PC-9 (cell line): ENCODE results near the gene ADCK2. TPM values are rescaled to one million over a fixed set of nuclear protein-coding genes. Genes with fewer than 3 reads are reported as not detected.
"Not testable (repeated sequence)": the region's sequence is repeated elsewhere in the genome, so short reads cannot be mapped to it uniquely, and the experiment has no call there.

Experiments used
- BruUV-seq: library from RNA; stranded (reverse); fragments of 400-500 nt; replicated peaks from 2 replicates; lab custom pipeline; 2021; lab: Mats Ljungman, UMichigan
- CTCF ChIA-PET: fragments of 300-600 bp; sonication (Branson Sonifier 250); formaldehyde crosslinking; loops from one replicate; lab custom pipeline; 2022; ENCODE audit warnings: antibody characterized with exemption; lab: Charles Lee
- POLR2A ChIA-PET: fragments of 300-600 bp; sonication (Branson Sonifier 250); formaldehyde crosslinking; loops from one replicate; lab custom pipeline; 2022; ENCODE audit warnings: antibody characterized with exemption; ENCODE audit not compliant: unreplicated experiment; lab: Charles Lee
- DNase-seq, 2 experiments: peaks; one replicate each; pipeline versions ENCODE4 v3.0.0 to v3.0.0-alpha.2; 2015 to 2022; ENCODE audit warnings: mixed read lengths in 1 of 2
- H2AFZ ChIP-seq: fragments of 200-600 bp; sonication (generic); 2 replicates; pipeline ENCODE4 v1.8.1; 2017; ENCODE audit warnings: antibody characterized with exemption
- H3F3A ChIP-seq: fragments of 200-600 bp; sonication (generic); 2 replicates; pipeline ENCODE4 v1.8.1; 2017; ENCODE audit warnings: antibody characterized with exemption, mild to moderate bottlenecking, low read depth; ENCODE audit not compliant: insufficient read depth
- H3K27ac ChIP-seq: fragments of 200-600 bp; sonication (generic); 2 replicates; pipeline ENCODE4 v1.6.1; 2016; ENCODE audit warnings: mixed run types
- H3K27me3 ChIP-seq: fragments of 200-600 bp; sonication (generic); 2 replicates; pipeline ENCODE4 v1.6.1; 2016; ENCODE audit warnings: low read depth, mixed run types; ENCODE audit not compliant: insufficient read depth
- H3K36me3 ChIP-seq: fragments of 200-600 bp; sonication (generic); 2 replicates; pipeline ENCODE4 v1.6.1; 2016; ENCODE audit warnings: low read depth, mixed run types
- H3K4me1 ChIP-seq: fragments of 200-600 bp; sonication (generic); replicated peaks from 2 replicates; pipeline ENCODE4 v1.6.1; 2016; ENCODE audit warnings: mixed run types; ENCODE audit not compliant: insufficient read depth
- H3K4me2 ChIP-seq: fragments of 200-600 bp; sonication (generic); 2 replicates; pipeline ENCODE4 v1.6.1; 2017; ENCODE audit warnings: mixed run types
- H3K4me3 ChIP-seq: fragments of 200-600 bp; sonication (generic); 2 replicates; pipeline ENCODE4 v1.6.1; 2016; ENCODE audit warnings: mixed run types
- H3K79me2 ChIP-seq: fragments of 200-600 bp; sonication (generic); 2 replicates; pipeline ENCODE4 v1.6.1; 2017; ENCODE audit warnings: low read depth, mixed run types
- H3K9me2 ChIP-seq: fragments of 200-600 bp; sonication (generic); 2 replicates; pipeline ENCODE4 v1.8.1; 2017; ENCODE audit warnings: mild to moderate bottlenecking; ENCODE audit not compliant: insufficient read depth
- H3K9me3 ChIP-seq: fragments of 200-600 bp; sonication (generic); 2 replicates; pipeline ENCODE4 v1.8.1; 2016; ENCODE audit warnings: low read depth; ENCODE audit not compliant: insufficient read depth
- H4K20me1 ChIP-seq: fragments of 200-600 bp; sonication (generic); 2 replicates; pipeline ENCODE4 v1.8.1; 2017; ENCODE audit not compliant: insufficient read depth
- CTCF ChIP-seq: fragments of 200-600 bp; sonication (generic); conservative IDR thresholded peaks from 2 replicates; pipeline ENCODE4 v1.6.1; 2017; ENCODE audit warnings: mixed run types, antibody characterized with exemption, mild to moderate bottlenecking, moderate library complexity
- EZH2 ChIP-seq: fragments of 200-600 bp; sonication (generic); IDR thresholded peaks from 2 replicates; pipeline ENCODE4 v1.8.0; 2017; ENCODE audit warnings: antibody characterized with exemption, low read depth
- intact Hi-C: fragments of 100-400 bp; cut with micrococcal nuclease; formaldehyde crosslinking; loops from one replicate; pipeline ENCODE4 v1.10.0; 2022; ENCODE audit not compliant: unreplicated experiment
- total RNA-seq: library from RNA; stranded (reverse); gene quantifications from 2 replicates; pipeline ENCODE4 v1.2.3, GENCODE V29; 2021

ADCK2 gene
- total RNA-seq, 1 experiment from 2014 or later = 35.3 TPM

DNA sequence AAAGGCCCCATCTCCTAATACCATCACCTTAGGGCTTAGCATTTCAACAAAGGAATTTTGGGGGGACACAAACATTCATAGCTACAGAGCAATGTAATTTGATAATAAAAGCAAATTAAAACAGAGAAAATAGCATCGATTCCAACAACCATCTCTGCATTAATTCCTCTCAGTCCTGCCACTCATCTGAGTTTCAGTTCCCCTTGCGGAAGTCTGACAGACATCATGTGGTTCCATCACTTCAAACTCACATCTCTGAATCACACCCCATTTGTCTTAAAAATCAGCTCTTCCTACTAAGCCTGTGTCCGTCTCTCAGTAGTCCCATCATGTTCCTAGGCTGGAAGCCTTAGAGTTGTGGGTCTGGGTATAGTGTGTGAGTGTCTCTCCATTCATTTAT, 3.6 kb downstream of the ADCK2 start:
- no peaks in the 10 kb centered on the region for H3K27me3 ChIP-seq
- CTCF ChIA-PET = no interaction called here
- DNase-seq = peak in 1 of 2 experiments; percentile 15
- peaks cover 26% of the 10 kb centered on the region for H3K4me1 ChIP-seq
- intact Hi-C loops = no loop called here
- BruUV-seq = no TSS peak
- POLR2A ChIA-PET = no interaction called here
- 0 out of 2 replicates have a peak, but pooled peaks cover 2% of the 10 kb centered on the region for H4K20me1 ChIP-seq
- no peak overlapping the region for H3K4me2 ChIP-seq
- H3F3A ChIP-seq = no peaks in the 10 kb centered on the region
- TF ChIP-seq CTCF (no peak), EZH2 (no peak)
- H3K9me2 ChIP-seq = no peaks in the 10 kb centered on the region
- H2AFZ ChIP-seq = no peak overlapping the region
- no peak overlapping the region for H3K27ac ChIP-seq
- no peak overlapping the region for H3K4me3 ChIP-seq
- 0 out of 2 replicates have a peak, but pooled peaks cover 6% of the 10 kb centered on the region for H3K36me3 ChIP-seq
- no peaks in the 10 kb centered on the region for H3K9me3 ChIP-seq
- peaks cover 5% of the 10 kb centered on the region; the same call in 1 of the 2 replicates for H3K79me2 ChIP-seq

GRCh38 chr7:140676956-140677355, 4.2 kb downstream of the ADCK2 start:
- H3K79me2 ChIP-seq, CTCF ChIA-PET, BruUV-seq, H3K36me3 ChIP-seq, H4K20me1 ChIP-seq, H3K27me3 ChIP-seq, H3F3A ChIP-seq, POLR2A ChIA-PET, H3K4me3 ChIP-seq, intact Hi-C loops, H3K27ac ChIP-seq, H3K4me2 ChIP-seq, DNase-seq, H3K9me2 ChIP-seq, H3K9me3 ChIP-seq, H2AFZ ChIP-seq: not testable (repeated sequence)
- peaks cover 26% of the 10 kb centered on the region for H3K4me1 ChIP-seq

DNA sequence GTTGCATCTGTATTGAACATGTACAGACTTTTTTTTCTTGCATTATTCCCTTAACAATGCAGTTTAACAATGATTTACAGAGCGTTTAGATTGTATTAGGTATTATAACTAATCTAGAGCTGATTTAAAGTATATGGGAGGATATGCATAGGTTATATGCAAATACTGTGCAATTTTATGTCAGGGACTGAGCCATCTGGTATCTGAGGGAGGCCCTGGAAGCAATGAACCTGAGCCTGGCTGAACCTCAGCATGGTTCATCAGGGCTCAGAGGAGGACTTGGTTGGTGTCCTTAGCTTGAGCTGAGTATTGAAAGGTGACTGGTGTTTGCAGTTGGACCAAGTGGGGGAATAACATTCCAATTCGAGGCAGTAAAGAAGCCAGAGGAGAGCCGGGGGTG, 4.8 kb downstream of the ADCK2 start:
- POLR2A ChIA-PET = no interaction called here
- CTCF ChIA-PET = no interaction called here
- peak in 1 of 2 experiments; percentile 9 for DNase-seq
- no peak overlapping the region for H3K4me3 ChIP-seq
- no peaks in the 10 kb centered on the region for H3K9me2 ChIP-seq
- H3K36me3 ChIP-seq = 0 out of 2 replicates have a peak, but pooled peaks cover 12% of the 10 kb centered on the region
- H3F3A ChIP-seq = no peaks in the 10 kb centered on the region
- no peaks in the 10 kb centered on the region for H3K9me3 ChIP-seq
- H3K27me3 ChIP-seq = no peaks in the 10 kb centered on the region
- peaks cover 20% of the 10 kb centered on the region for H3K4me1 ChIP-seq
- peaks cover 5% of the 10 kb centered on the region; the same call in 1 of the 2 replicates for H3K79me2 ChIP-seq
- H3K4me2 ChIP-seq = no peak overlapping the region
- no TSS peak for BruUV-seq
- TF ChIP-seq EZH2 (no peak), CTCF (no peak)
- no peak overlapping the region for H2AFZ ChIP-seq
- intact Hi-C loops = no loop called here
- no peak overlapping the region for H3K27ac ChIP-seq
- 0 out of 2 replicates have a peak, but pooled peaks cover 2% of the 10 kb centered on the region for H4K20me1 ChIP-seq
